Regular cardiac myocyte (primary cell): ENCODE results near the gene USP17L24. TPM values are rescaled to one million over a fixed set of nuclear protein-coding genes. Genes with fewer than 3 reads are reported as not detected.

ENCODE experiments used
- total RNA-seq: library from RNA; depleted of rRNA; stranded (reverse); fragments of >200 nt; gene quantifications from 2 replicates; pipeline ENCODE4 v1.2.3, GENCODE V29; 2014

Gene USP17L24, protein sequence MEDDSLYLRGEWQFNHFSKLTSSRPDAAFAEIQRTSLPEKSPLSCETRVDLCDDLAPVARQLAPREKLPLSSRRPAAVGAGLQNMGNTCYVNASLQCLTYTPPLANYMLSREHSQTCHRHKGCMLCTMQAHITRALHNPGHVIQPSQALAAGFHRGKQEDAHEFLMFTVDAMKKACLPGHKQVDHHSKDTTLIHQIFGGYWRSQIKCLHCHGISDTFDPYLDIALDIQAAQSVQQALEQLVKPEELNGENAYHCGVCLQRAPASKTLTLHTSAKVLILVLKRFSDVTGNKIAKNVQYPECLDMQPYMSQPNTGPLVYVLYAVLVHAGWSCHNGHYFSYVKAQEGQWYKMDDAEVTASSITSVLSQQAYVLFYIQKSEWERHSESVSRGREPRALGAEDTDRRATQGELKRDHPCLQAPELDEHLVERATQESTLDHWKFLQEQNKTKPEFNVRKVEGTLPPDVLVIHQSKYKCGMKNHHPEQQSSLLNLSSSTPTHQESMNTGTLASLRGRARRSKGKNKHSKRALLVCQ
- total RNA-seq = not detected in 2 replicates

GRCh38 chr4:9324865-9325264 lies at the start of gene USP17L24:
Gene USP17L24 (plus strand): TSS chr4:9325165. CDS start chr4:9325165, 0 bp downstream.

GRCh38 chr4:9329611-9330010 lies 4.6 kb downstream of the USP17L24 start, which contains the start of gene USP17L25:
Gene USP17L25 (plus strand): TSS chr4:9329911. CDS start chr4:9329911, 0 bp downstream.

GRCh38 chr4:9334358-9334757 lies 9.4 kb downstream of the USP17L24 start, which contains the start of gene USP17L26:
Gene USP17L26 (plus strand): TSS chr4:9334658. CDS start chr4:9334658, 0 bp downstream.

DNA sequence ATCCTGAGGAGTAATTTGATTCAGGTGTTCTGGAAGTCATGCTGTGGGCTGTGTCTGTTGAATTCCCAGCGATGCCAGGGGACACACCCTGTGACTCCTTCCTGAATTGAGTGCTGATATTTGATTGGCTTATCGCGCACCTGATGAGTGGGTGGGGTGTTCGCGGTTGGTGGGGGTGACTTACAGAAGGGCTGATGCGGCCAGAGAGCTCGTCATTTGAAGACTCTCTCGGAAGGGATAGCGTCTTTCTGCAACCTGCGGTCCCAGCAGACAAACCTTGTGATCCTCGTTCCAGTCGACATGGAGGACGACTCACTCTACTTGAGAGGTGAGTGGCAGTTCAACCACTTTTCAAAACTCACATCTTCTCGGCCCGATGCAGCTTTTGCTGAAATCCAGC lies 14.1 kb downstream of the USP17L24 start, which contains the start of gene USP17L5:
TSS of gene USP17L5 (plus strand) at position 301 of the 400 bp plus-strand sequence. CDS start at position 301, 0 bp downstream.

DNA sequence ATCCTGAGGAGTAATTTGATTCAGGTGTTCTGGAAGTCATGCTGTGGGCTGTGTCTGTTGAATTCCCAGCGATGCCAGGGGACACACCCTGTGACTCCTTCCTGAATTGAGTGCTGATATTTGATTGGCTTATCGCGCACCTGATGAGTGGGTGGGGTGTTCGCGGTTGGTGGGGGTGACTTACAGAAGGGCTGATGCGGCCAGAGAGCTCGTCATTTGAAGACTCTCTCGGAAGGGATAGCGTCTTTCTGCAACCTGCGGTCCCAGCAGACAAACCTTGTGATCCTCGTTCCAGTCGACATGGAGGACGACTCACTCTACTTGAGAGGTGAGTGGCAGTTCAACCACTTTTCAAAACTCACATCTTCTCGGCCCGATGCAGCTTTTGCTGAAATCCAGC lies 18.9 kb downstream of the USP17L24 start, which contains the start of gene USP17L27:
TSS of gene USP17L27 (plus strand) at position 301 of the 400 bp plus-strand sequence. CDS start at position 301, 0 bp downstream.

GRCh38 chr4:9348593-9348992 lies 23.6 kb downstream of the USP17L24 start, which contains the start of gene USP17L28:
Gene USP17L28 (plus strand): TSS chr4:9348893. CDS start chr4:9348893, 0 bp downstream.

GRCh38 chr4:9353338-9353737 lies 28.4 kb downstream of the USP17L24 start, which contains the start of gene USP17L29:
Gene USP17L29 (plus strand): TSS chr4:9353638. CDS start chr4:9353638, 0 bp downstream.

DNA sequence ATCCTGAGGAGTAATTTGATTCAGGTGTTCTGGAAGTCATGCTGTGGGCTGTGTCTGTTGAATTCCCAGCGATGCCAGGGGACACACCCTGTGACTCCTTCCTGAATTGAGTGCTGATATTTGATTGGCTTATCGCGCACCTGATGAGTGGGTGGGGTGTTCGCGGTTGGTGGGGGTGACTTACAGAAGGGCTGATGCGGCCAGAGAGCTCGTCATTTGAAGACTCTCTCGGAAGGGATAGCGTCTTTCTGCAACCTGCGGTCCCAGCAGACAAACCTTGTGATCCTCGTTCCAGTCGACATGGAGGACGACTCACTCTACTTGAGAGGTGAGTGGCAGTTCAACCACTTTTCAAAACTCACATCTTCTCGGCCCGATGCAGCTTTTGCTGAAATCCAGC lies 37.9 kb downstream of the USP17L24 start, which contains the start of gene USP17L30:
TSS of gene USP17L30 (plus strand) at position 301 of the 400 bp plus-strand sequence. CDS start at position 301, 0 bp downstream.

Other genes starting within 250 kb of the USP17L24 start
- not detected in 2 replicates for gene FAM90A26, start 154.8 kb upstream of the USP17L24 start, total RNA-seq
- not detected in 2 replicates for gene USP17L10, start 114.5 kb upstream of the USP17L24 start, total RNA-seq
- gene USP17L11, start 109.8 kb upstream of the USP17L24 start, total RNA-seq = not detected in 2 replicates
- not detected in 2 replicates for gene USP17L12, start 105.0 kb upstream of the USP17L24 start, total RNA-seq
- gene USP17L13, start 100.3 kb upstream of the USP17L24 start, total RNA-seq = under 0.01 TPM in 1 of 2 replicates, not detected in the other
- not detected in 2 replicates for gene USP17L15, start 90.8 kb upstream of the USP17L24 start, total RNA-seq
- under 0.01 TPM in 1 of 2 replicates, not detected in the other for gene USP17L17, start 81.3 kb upstream of the USP17L24 start, total RNA-seq
- not detected in 2 replicates for gene USP17L18, start 76.5 kb upstream of the USP17L24 start, total RNA-seq
- not detected in 2 replicates for gene USP17L19, start 71.8 kb upstream of the USP17L24 start, total RNA-seq
- not detected in 2 replicates for gene USP17L20, start 67.0 kb upstream of the USP17L24 start, total RNA-seq
- gene USP17L21, start 62.3 kb upstream of the USP17L24 start, total RNA-seq = not detected in 2 replicates
- not detected in 2 replicates for gene USP17L22, start 57.5 kb upstream of the USP17L24 start, total RNA-seq
- gene USP17L25, start 4.7 kb downstream of the USP17L24 start, total RNA-seq = not detected in 2 replicates
- not detected in 2 replicates for gene USP17L26, start 9.5 kb downstream of the USP17L24 start, total RNA-seq
- gene USP17L5, start 14.2 kb downstream of the USP17L24 start, total RNA-seq = not detected in 2 replicates
- not detected in 2 replicates for gene USP17L27, start 19.0 kb downstream of the USP17L24 start, total RNA-seq
- not detected in 2 replicates for gene USP17L28, start 23.7 kb downstream of the USP17L24 start, total RNA-seq
- not detected in 2 replicates for gene USP17L29, start 28.5 kb downstream of the USP17L24 start, total RNA-seq
- not detected in 2 replicates for gene USP17L30, start 38.0 kb downstream of the USP17L24 start, total RNA-seq
- not detected in 2 replicates for gene DEFB131A, start 119.2 kb downstream of the USP17L24 start, total RNA-seq